Ishikawa (cell line): ENCODE data around the gene FAM184B.

Source experiments
- EGR1 ChIP-seq: IDR thresholded peaks from 2 replicates; pipeline ENCODE4 v1.6.1; 2012
- TF ChIP-seq, protein P1 (sequence below): IDR thresholded peaks from 2 replicates; pipeline ENCODE4 v1.6.1; 2012; ENCODE audit warnings: low read depth, mild to moderate bottlenecking
- TF ChIP-seq, protein P2 (sequence below): IDR thresholded peaks from 2 replicates; pipeline ENCODE4 v1.6.1; 2012
- TF ChIP-seq, protein P3 (sequence below): IDR thresholded peaks from 2 replicates; pipeline ENCODE4 v1.6.1; 2012

- TF ChIP-seq, protein P1, sequence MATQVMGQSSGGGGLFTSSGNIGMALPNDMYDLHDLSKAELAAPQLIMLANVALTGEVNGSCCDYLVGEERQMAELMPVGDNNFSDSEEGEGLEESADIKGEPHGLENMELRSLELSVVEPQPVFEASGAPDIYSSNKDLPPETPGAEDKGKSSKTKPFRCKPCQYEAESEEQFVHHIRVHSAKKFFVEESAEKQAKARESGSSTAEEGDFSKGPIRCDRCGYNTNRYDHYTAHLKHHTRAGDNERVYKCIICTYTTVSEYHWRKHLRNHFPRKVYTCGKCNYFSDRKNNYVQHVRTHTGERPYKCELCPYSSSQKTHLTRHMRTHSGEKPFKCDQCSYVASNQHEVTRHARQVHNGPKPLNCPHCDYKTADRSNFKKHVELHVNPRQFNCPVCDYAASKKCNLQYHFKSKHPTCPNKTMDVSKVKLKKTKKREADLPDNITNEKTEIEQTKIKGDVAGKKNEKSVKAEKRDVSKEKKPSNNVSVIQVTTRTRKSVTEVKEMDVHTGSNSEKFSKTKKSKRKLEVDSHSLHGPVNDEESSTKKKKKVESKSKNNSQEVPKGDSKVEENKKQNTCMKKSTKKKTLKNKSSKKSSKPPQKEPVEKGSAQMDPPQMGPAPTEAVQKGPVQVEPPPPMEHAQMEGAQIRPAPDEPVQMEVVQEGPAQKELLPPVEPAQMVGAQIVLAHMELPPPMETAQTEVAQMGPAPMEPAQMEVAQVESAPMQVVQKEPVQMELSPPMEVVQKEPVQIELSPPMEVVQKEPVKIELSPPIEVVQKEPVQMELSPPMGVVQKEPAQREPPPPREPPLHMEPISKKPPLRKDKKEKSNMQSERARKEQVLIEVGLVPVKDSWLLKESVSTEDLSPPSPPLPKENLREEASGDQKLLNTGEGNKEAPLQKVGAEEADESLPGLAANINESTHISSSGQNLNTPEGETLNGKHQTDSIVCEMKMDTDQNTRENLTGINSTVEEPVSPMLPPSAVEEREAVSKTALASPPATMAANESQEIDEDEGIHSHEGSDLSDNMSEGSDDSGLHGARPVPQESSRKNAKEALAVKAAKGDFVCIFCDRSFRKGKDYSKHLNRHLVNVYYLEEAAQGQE = no peak
- no peak for TF ChIP-seq EGR1
- TF ChIP-seq, protein P2, sequence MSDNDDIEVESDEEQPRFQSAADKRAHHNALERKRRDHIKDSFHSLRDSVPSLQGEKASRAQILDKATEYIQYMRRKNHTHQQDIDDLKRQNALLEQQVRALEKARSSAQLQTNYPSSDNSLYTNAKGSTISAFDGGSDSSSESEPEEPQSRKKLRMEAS = no peak
- TF ChIP-seq, protein P3, sequence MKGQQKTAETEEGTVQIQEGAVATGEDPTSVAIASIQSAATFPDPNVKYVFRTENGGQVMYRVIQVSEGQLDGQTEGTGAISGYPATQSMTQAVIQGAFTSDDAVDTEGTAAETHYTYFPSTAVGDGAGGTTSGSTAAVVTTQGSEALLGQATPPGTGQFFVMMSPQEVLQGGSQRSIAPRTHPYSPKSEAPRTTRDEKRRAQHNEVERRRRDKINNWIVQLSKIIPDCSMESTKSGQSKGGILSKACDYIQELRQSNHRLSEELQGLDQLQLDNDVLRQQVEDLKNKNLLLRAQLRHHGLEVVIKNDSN = no peak
Observed at GRCh38 chr4:17773135-17773698, 8.2 kb downstream of the FAM184B start.
